22Rv1 (cell line): ENCODE data around the gene ZNF17.
A peak's percentile ranks its signal among the peaks of the same experiment; 100 is the strongest.

Experiments
- H3K27ac ChIP-seq: fragments of 450-650 bp; 2 replicates; pipeline ENCODE4 v1.5.1; 2017
- CTCF ChIP-seq: fragments of 450-650 bp; IDR thresholded peaks from 2 replicates; pipeline ENCODE4 v1.5.1; 2017; ENCODE audit warnings: mild to moderate bottlenecking
- ZFX ChIP-seq: fragments of 450-650 bp; IDR thresholded peaks from 2 replicates; pipeline ENCODE4 v1.6.1; 2017; ENCODE audit warnings: antibody characterized with exemption, borderline replicate concordance

The ZNF17 gene

GRCh38 chr19:57376151-57376550 lies 34.8 kb upstream of the ZNF17 start:
- TF ChIP-seq ZFX: no peak
- no peak for TF ChIP-seq CTCF
- H3K27ac ChIP-seq: no peak overlapping the region

- no peak overlapping the region for H3K27ac ChIP-seq
- no peak for TF ChIP-seq ZFX
These were observed 33.3 kb upstream of the ZNF17 start for GRCh38 chr19:57377498-57378146.

GRCh38 chr19:57380923-57381322 lies 30.0 kb upstream of the ZNF17 start:
- TF ChIP-seq ZFX: no peak
- TF ChIP-seq CTCF: no peak
- no peak overlapping the region for H3K27ac ChIP-seq

- no peak overlapping the region for H3K27ac ChIP-seq
- TF ChIP-seq ZFX (no peak), CTCF (no peak)
These were observed 28.0 kb upstream of the ZNF17 start for GRCh38 chr19:57382806-57383488.

- peak overlapping the region; percentile 79 for H3K27ac ChIP-seq
- TF ChIP-seq CTCF (no peak), ZFX (no peak)
These were observed 21.7 kb upstream of the ZNF17 start for GRCh38 chr19:57389194-57389729.

- no peak for TF ChIP-seq ZFX
- peak; percentile 17 for TF ChIP-seq CTCF
These were observed 21.0 kb upstream of the ZNF17 start, which contains the start of gene ZNF548 for GRCh38 chr19:57389730-57390598. Gene ZNF548, plus strand, starts transcription at chr19:57389854. Its CDS starts 246 bp downstream, at chr19:57390100.

GRCh38 chr19:57395710-57396109 lies 15.3 kb upstream of the ZNF17 start:
- TF ChIP-seq CTCF (no peak), ZFX (no peak)
- no peak overlapping the region for H3K27ac ChIP-seq

More at GRCh38 chr19:57389730-57390598, 21.0 kb upstream of the ZNF17 start, which contains the start of gene ZNF548:
- peak within 1 kb of the TSS; percentile 79 for H3K27ac ChIP-seq
